ENCODE data around the gene TMEM178B.

TMEM178B gene

GRCh38 chr7:141481971-141482370 is 408.1 kb downstream of the TMEM178B start:
- no peak for DNase-seq

GRCh38 chr7:141483044-141483443 is 409.2 kb downstream of the TMEM178B start:
- no peak for DNase-seq

GRCh38 chr7:141484907-141485306 is 411.0 kb downstream of the TMEM178B start:
- no peak for DNase-seq

GRCh38 chr7:141486959-141487358 is 413.1 kb downstream of the TMEM178B start:
- DNase-seq, result no peak

- DNase-seq, result no peak
Measured at GRCh38 chr7:141490474-141490873, 416.6 kb downstream of the TMEM178B start.

- DNase-seq, result no peak
Measured at GRCh38 chr7:141495057-141495456, 421.2 kb downstream of the TMEM178B start.

GRCh38 chr7:141497391-141497790 is 423.5 kb downstream of the TMEM178B start:
- DNase-seq, result no peak

- no peak for DNase-seq
Measured at GRCh38 chr7:141500608-141501007, 426.7 kb downstream of the TMEM178B start.

- DNase-seq, result no peak
Measured at GRCh38 chr7:141501451-141501850, 427.6 kb downstream of the TMEM178B start.

- DNase-seq, result no peak
Measured at GRCh38 chr7:141511316-141511675, 437.4 kb downstream of the TMEM178B start.

GRCh38 chr7:141511676-141512396 is 438.0 kb downstream of the TMEM178B start:
- no peak for DNase-seq

- no peak for DNase-seq
Measured at GRCh38 chr7:141512597-141512996, 438.7 kb downstream of the TMEM178B start.

GRCh38 chr7:141513720-141514119 is 439.9 kb downstream of the TMEM178B start:
- no peak for DNase-seq

GRCh38 chr7:141515941-141516340 is 442.1 kb downstream of the TMEM178B start:
- DNase-seq, result no peak

- no peak for DNase-seq
Measured at GRCh38 chr7:141519623-141520022, 445.8 kb downstream of the TMEM178B start.

- no peak for DNase-seq
Measured at GRCh38 chr7:141522657-141523342, 448.9 kb downstream of the TMEM178B start.

GRCh38 chr7:141525973-141526514 is 452.2 kb downstream of the TMEM178B start:
- DNase-seq, result no peak

- DNase-seq, result no peak
Measured at GRCh38 chr7:141527076-141527475, 453.2 kb downstream of the TMEM178B start.

GRCh38 chr7:141528399-141528798 is 454.5 kb downstream of the TMEM178B start:
- DNase-seq, result no peak

Data from CD4-positive, alpha-beta T cell treated with Interleukin-21 for 1 hour (primary cell).